GM23338 (cell line): ENCODE results near the gene EMSY. TPM values are rescaled to one million over a fixed set of nuclear protein-coding genes. Genes with fewer than 3 reads are reported as not detected.

ENCODE experiments used
- ATAC-seq: fragments of 200-7000 bp; cut with Tn5 transposase; 3 replicates; pipeline ENCODE4 v1.9.1; 2020
- DNase-seq: peaks from one replicate; pipeline ENCODE4 v3.0.0-alpha.2; 2015; ENCODE audit warnings: low spot score
- H2AFZ ChIP-seq: fragments of 200-600 bp; sonication (generic); 2 replicates; pipeline ENCODE4 v1.8.0; 2016; ENCODE audit warnings: antibody characterized with exemption, mild to moderate bottlenecking, moderate library complexity
- H3F3A ChIP-seq: fragments of 200-600 bp; sonication (generic); replicated peaks from 2 replicates; pipeline ENCODE4 v1.8.0; 2017; ENCODE audit warnings: antibody characterized with exemption, mixed run types, low read depth
- H3K27ac ChIP-seq: fragments of 200-600 bp; sonication (generic); 2 replicates; pipeline ENCODE4 v1.6.1; 2016; ENCODE audit warnings: low read depth
- H3K27me3 ChIP-seq: fragments of 200-600 bp; sonication (generic); 2 replicates; pipeline ENCODE4 v1.8.0; 2016; ENCODE audit warnings: mild to moderate bottlenecking, mixed run types, moderate library complexity; ENCODE audit not compliant: insufficient read depth
- H3K36me3 ChIP-seq: fragments of 200-600 bp; sonication (generic); 2 replicates; pipeline ENCODE4 v1.8.0; 2016; ENCODE audit warnings: mild to moderate bottlenecking; ENCODE audit not compliant: insufficient read depth
- H3K4me1 ChIP-seq: fragments of 200-600 bp; sonication (generic); 2 replicates; pipeline ENCODE4 v1.8.0; 2016; ENCODE audit warnings: mild to moderate bottlenecking, moderate library complexity; ENCODE audit not compliant: insufficient read depth
- H3K4me2 ChIP-seq: fragments of 200-600 bp; sonication (generic); 2 replicates; pipeline ENCODE4 v1.7.1; 2017; ENCODE audit warnings: mixed run types
- H3K4me3 ChIP-seq: fragments of 200-600 bp; sonication (generic); 2 replicates; pipeline ENCODE4 v1.6.1; 2016; ENCODE audit warnings: mixed run types
- H3K79me2 ChIP-seq: fragments of 200-600 bp; sonication (generic); replicated peaks from 2 replicates; pipeline ENCODE4 v1.8.0; 2017; ENCODE audit warnings: mild to moderate bottlenecking; ENCODE audit not compliant: insufficient read depth
- H3K9me2 ChIP-seq: fragments of 200-600 bp; sonication (generic); 2 replicates; pipeline ENCODE4 v1.8.0; 2017; ENCODE audit not compliant: insufficient read depth
- H4K20me1 ChIP-seq: fragments of 200-600 bp; sonication (generic); replicated peaks from 2 replicates; pipeline ENCODE4 v1.8.0; 2017; ENCODE audit warnings: mild to moderate bottlenecking; ENCODE audit not compliant: insufficient read depth
- H3K27ac Mint-ChIP-seq: 2 replicates; pipeline ENCODE4 v1.8.0; 2020; ENCODE audit warnings: inconsistent platforms, mild to moderate bottlenecking, moderate library complexity, mixed read lengths
- H3K27me3 Mint-ChIP-seq: 3 replicates; pipeline ENCODE4 v1.8.0; 2022; ENCODE audit warnings: low read depth, mild to moderate bottlenecking, moderate library complexity, mixed read lengths, inconsistent platforms; ENCODE audit not compliant: insufficient read depth, poor library complexity
- H3K36me3 Mint-ChIP-seq: 3 replicates; pipeline ENCODE4 v1.8.0; 2021; ENCODE audit warnings: low read depth, mild to moderate bottlenecking, inconsistent platforms, moderate library complexity, mixed read lengths
- H3K4me1 Mint-ChIP-seq: 3 replicates; pipeline ENCODE4 v1.8.0; 2020; ENCODE audit warnings: mild to moderate bottlenecking, inconsistent platforms, mixed read lengths
- H3K4me3 Mint-ChIP-seq: 3 replicates; pipeline ENCODE4 v1.8.0; 2021; ENCODE audit warnings: moderate library complexity, mild to moderate bottlenecking, inconsistent platforms, mixed read lengths
- H3K9me3 Mint-ChIP-seq: 3 replicates; pipeline ENCODE4 v1.8.0; 2020; ENCODE audit warnings: moderate library complexity, mild to moderate bottlenecking, inconsistent platforms, mixed read lengths
- CREB1 ChIP-seq: fragments of 250-450 bp; sonication (Bioruptor Pico); IDR thresholded peaks from 2 replicates; pipeline ENCODE4 v1.5.0; 2020; ENCODE audit warnings: low read depth, mild to moderate bottlenecking, moderate library complexity
- EZH2 ChIP-seq: fragments of 200-600 bp; sonication (generic); IDR thresholded peaks from one replicate; pipeline ENCODE4 v1.8.0; 2017; ENCODE audit warnings: antibody characterized with exemption, mild to moderate bottlenecking, low read depth; ENCODE audit not compliant: unreplicated experiment
- JUNB ChIP-seq: IDR thresholded peaks from one replicate; pipeline ENCODE4 v1.6.1; 2016; ENCODE audit warnings: antibody characterized with exemption; ENCODE audit not compliant: unreplicated experiment
- NANOG ChIP-seq: IDR thresholded peaks from 2 replicates; pipeline ENCODE4 v1.6.1; 2016; ENCODE audit warnings: antibody characterized with exemption, borderline replicate concordance
- POLR2AphosphoS5 ChIP-seq: IDR thresholded peaks from 2 replicates; pipeline ENCODE4 v1.6.1; 2016; ENCODE audit warnings: antibody characterized with exemption, low read depth
- STAT1 ChIP-seq: IDR thresholded peaks from one replicate; pipeline ENCODE4 v1.6.1; 2016; ENCODE audit warnings: antibody characterized with exemption; ENCODE audit not compliant: unreplicated experiment
- ZNF114 ChIP-seq: fragments of 250-450 bp; sonication (Bioruptor Pico); IDR thresholded peaks from 2 replicates; pipeline ENCODE4 v1.5.0; 2020; ENCODE audit warnings: mild to moderate bottlenecking, moderate library complexity
- ZNF331 ChIP-seq: fragments of 250-450 bp; sonication (Bioruptor Pico); IDR thresholded peaks from 2 replicates; pipeline ENCODE4 v1.5.0; 2020; ENCODE audit warnings: low read depth, mild to moderate bottlenecking, moderate library complexity
- polyA plus RNA-seq: library from polyadenylated mRNA; unstranded; fragments of >200 nt; fragmentation: Nextera tagmentation; extraction: Ambion mirVana; gene quantifications from 2 replicates; pipeline ENCODE4 v1.2.1, GENCODE V29; 2016
- total RNA-seq: library from RNA; depleted of rRNA; stranded (reverse); fragments of >200 nt; shearing (Covaris generic); gene quantifications from 2 replicates; pipeline ENCODE4 v1.2.3, GENCODE V29; 2014
- TF ChIP-seq, protein P1 (sequence below): fragments of 250-450 bp; sonication (Bioruptor Pico); IDR thresholded peaks from 2 replicates; pipeline ENCODE4 v1.5.0; 2020; ENCODE audit warnings: mild to moderate bottlenecking, moderate library complexity
- TF ChIP-seq, protein P2 (sequence below): IDR thresholded peaks from 2 replicates; pipeline ENCODE4 v1.6.1; 2016; ENCODE audit warnings: antibody characterized with exemption
- TF ChIP-seq, protein P3 (sequence below): IDR thresholded peaks from one replicate; pipeline ENCODE4 v1.6.1; 2018; ENCODE audit warnings: antibody characterized with exemption; ENCODE audit not compliant: unreplicated experiment

The EMSY gene
- total and polyA plus RNA-seq, 2 experiments from 2014 or later: 25.0 to 46.9 TPM

DNA sequence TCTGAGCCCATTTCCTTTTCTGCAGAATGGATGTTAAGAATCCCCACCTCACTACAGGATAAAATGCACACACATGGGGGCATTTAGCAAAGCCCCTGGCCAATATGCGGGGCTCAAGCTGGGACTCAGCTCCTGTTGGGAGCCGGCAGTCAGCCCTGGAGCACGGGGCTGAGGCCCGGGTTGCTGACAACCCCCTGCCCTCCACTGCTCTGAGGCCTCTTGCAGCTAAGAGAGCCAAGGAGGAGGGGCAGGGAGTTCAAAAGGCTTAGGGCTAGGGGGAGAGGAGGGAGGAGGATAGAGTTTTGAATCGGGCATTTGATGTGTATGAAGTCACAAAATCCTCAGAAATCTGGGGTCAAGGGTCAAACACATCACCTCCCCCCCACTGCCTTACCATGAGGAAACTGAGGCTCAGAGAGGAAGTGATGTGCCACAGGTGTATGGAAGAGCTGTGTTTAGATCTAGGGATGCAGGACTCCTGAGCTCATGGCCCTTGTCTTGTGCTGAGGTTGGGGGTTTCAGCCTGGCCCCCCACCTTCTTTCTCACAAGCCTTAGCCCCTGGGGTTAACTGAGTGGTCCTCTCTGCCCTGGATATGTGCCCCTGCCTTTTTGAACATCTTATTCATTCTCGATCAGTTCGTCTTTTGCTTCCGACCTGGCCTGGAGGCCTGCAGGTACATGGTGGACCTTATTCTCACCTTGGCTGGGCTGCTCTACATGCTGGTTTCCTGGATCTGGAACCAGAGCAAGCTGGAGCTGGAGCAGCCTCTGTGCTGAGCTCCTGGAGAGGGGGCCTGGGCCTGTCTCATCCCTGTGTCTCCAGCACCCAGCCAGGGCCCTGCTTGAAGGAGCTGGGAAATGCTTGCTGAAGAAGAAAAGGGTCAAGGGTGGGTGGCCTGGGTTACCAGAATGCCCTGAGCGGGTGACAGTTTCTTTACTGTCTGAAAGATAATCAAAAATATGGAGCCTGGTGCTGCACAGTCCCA is 145.4 kb downstream of the EMSY start (continued):
- TF ChIP-seq, protein P1, sequence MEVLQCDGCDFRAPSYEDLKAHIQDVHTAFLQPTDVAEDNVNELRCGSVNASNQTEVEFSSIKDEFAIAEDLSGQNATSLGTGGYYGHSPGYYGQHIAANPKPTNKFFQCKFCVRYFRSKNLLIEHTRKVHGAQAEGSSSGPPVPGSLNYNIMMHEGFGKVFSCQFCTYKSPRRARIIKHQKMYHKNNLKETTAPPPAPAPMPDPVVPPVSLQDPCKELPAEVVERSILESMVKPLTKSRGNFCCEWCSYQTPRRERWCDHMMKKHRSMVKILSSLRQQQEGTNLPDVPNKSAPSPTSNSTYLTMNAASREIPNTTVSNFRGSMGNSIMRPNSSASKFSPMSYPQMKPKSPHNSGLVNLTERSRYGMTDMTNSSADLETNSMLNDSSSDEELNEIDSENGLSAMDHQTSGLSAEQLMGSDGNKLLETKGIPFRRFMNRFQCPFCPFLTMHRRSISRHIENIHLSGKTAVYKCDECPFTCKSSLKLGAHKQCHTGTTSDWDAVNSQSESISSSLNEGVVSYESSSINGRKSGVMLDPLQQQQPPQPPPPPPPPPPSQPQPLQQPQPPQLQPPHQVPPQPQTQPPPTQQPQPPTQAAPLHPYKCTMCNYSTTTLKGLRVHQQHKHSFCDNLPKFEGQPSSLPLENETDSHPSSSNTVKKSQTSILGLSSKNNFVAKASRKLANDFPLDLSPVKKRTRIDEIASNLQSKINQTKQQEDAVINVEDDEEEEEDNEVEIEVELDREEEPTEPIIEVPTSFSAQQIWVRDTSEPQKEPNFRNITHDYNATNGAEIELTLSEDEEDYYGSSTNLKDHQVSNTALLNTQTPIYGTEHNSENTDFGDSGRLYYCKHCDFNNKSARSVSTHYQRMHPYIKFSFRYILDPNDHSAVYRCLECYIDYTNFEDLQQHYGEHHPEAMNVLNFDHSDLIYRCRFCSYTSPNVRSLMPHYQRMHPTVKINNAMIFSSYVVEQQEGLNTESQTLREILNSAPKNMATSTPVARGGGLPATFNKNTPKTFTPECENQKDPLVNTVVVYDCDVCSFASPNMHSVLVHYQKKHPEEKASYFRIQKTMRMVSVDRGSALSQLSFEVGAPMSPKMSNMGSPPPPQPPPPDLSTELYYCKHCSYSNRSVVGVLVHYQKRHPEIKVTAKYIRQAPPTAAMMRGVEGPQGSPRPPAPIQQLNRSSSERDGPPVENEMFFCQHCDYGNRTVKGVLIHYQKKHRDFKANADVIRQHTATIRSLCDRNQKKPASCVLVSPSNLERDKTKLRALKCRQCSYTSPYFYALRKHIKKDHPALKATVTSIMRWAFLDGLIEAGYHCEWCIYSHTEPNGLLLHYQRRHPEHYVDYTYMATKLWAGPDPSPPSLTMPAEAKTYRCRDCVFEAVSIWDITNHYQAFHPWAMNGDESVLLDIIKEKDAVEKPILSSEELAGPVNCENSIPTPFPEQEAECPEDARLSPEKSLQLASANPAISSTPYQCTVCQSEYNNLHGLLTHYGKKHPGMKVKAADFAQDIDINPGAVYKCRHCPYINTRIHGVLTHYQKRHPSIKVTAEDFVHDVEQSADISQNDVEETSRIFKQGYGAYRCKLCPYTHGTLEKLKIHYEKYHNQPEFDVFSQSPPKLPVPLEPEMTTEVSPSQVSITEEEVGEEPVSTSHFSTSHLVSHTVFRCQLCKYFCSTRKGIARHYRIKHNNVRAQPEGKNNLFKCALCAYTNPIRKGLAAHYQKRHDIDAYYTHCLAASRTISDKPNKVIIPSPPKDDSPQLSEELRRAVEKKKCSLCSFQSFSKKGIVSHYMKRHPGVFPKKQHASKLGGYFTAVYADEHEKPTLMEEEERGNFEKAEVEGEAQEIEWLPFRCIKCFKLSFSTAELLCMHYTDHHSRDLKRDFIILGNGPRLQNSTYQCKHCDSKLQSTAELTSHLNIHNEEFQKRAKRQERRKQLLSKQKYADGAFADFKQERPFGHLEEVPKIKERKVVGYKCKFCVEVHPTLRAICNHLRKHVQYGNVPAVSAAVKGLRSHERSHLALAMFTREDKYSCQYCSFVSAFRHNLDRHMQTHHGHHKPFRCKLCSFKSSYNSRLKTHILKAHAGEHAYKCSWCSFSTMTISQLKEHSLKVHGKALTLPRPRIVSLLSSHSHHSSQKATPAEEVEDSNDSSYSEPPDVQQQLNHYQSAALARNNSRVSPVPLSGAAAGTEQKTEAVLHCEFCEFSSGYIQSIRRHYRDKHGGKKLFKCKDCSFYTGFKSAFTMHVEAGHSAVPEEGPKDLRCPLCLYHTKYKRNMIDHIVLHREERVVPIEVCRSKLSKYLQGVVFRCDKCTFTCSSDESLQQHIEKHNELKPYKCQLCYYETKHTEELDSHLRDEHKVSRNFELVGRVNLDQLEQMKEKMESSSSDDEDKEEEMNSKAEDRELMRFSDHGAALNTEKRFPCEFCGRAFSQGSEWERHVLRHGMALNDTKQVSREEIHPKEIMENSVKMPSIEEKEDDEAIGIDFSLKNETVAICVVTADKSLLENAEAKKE (CRISPR knock-in tag): no peak
- TF ChIP-seq, protein P2, sequence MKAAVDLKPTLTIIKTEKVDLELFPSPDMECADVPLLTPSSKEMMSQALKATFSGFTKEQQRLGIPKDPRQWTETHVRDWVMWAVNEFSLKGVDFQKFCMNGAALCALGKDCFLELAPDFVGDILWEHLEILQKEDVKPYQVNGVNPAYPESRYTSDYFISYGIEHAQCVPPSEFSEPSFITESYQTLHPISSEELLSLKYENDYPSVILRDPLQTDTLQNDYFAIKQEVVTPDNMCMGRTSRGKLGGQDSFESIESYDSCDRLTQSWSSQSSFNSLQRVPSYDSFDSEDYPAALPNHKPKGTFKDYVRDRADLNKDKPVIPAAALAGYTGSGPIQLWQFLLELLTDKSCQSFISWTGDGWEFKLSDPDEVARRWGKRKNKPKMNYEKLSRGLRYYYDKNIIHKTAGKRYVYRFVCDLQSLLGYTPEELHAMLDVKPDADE: no peak

DNA sequence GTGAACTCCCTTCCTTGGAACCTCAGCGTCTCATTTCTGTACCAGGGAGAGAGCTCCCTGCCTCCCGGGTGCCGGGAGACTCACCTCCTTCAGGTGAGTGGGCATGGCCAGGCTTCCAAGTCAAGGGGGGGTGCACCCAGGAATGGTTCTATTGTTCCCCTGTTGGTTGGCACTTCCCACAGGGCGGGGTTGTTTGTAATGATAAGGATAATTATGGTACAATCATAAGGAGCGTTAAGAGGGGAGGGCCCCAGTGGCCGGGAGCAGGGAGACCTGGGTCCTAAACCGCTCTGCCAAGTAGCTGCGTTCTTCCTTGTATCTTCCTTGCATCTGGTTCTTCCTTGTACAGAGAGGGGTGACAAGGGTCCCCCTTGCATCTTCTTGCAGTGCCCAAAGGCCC is 146.6 kb downstream of the EMSY start:
- Histone ChIP-seq H3K27ac (no peak overlapping the region), H3K4me2 (no peak overlapping the region), H3F3A (no peaks in the 10 kb centered on the region), H3K27me3 (no peaks in the 10 kb centered on the region), H2AFZ (no peak overlapping the region), H3K4me3 (no peak overlapping the region), H4K20me1 (no peaks in the 10 kb centered on the region), H3K79me2 (no peaks in the 10 kb centered on the region), H3K4me1 (no peaks in the 10 kb centered on the region), H3K36me3 (no peaks in the 10 kb centered on the region), H3K9me2 (no peaks in the 10 kb centered on the region)
- no peak for DNase-seq
- no peaks in the 10 kb centered on the region for H3K9me3 Mint-ChIP-seq
- H3K27me3 Mint-ChIP-seq: no peaks in the 10 kb centered on the region
- no peak overlapping the region for H3K4me3 Mint-ChIP-seq
- no peak overlapping the region for H3K27ac Mint-ChIP-seq
- H3K36me3 Mint-ChIP-seq: no peaks in the 10 kb centered on the region; the same call in 1 of the 3 replicates
- H3K4me1 Mint-ChIP-seq: peaks cover 3% of the 10 kb centered on the region; the same call in 1 of the 3 replicates
- no peak for ATAC-seq
- TF ChIP-seq, protein P3, sequence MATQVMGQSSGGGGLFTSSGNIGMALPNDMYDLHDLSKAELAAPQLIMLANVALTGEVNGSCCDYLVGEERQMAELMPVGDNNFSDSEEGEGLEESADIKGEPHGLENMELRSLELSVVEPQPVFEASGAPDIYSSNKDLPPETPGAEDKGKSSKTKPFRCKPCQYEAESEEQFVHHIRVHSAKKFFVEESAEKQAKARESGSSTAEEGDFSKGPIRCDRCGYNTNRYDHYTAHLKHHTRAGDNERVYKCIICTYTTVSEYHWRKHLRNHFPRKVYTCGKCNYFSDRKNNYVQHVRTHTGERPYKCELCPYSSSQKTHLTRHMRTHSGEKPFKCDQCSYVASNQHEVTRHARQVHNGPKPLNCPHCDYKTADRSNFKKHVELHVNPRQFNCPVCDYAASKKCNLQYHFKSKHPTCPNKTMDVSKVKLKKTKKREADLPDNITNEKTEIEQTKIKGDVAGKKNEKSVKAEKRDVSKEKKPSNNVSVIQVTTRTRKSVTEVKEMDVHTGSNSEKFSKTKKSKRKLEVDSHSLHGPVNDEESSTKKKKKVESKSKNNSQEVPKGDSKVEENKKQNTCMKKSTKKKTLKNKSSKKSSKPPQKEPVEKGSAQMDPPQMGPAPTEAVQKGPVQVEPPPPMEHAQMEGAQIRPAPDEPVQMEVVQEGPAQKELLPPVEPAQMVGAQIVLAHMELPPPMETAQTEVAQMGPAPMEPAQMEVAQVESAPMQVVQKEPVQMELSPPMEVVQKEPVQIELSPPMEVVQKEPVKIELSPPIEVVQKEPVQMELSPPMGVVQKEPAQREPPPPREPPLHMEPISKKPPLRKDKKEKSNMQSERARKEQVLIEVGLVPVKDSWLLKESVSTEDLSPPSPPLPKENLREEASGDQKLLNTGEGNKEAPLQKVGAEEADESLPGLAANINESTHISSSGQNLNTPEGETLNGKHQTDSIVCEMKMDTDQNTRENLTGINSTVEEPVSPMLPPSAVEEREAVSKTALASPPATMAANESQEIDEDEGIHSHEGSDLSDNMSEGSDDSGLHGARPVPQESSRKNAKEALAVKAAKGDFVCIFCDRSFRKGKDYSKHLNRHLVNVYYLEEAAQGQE: no peak
- no peak for TF ChIP-seq ZNF114
- TF ChIP-seq JUNB: no peak
- TF ChIP-seq NANOG: no peak
- TF ChIP-seq EZH2: no peak
- TF ChIP-seq STAT1: no peak
- TF ChIP-seq POLR2AphosphoS5: no peak
- no peak for TF ChIP-seq ZNF331 (CRISPR knock-in tag)
- TF ChIP-seq, protein P2: no peak
- no peak for TF ChIP-seq CREB1 (CRISPR knock-in tag)
